Fibroblast of the aortic adventitia (primary cell): ENCODE data around the gene TSR3. TPM values are rescaled to one million over a fixed set of nuclear protein-coding genes. Genes with fewer than 3 reads are reported as not detected.

Experiments used
- DNase-seq: peaks from one replicate; pipeline ENCODE4 v3.0.0-alpha.2; 2010; ENCODE audit warnings: low read depth
- H3K4me3 ChIP-seq: 2 replicates; pipeline ENCODE4 v1.5.1; 2011; ENCODE audit warnings: low read depth, mild to moderate bottlenecking, control low read depth, low read length, moderate library complexity
- CTCF ChIP-seq: IDR thresholded peaks from 2 replicates; pipeline ENCODE4 v1.5.1; 2011; ENCODE audit warnings: mild to moderate bottlenecking, low read length, control low read depth, inconsistent platforms; ENCODE audit not compliant: insufficient read depth
- total RNA-seq: library from RNA; depleted of rRNA; stranded (reverse); fragments of >200 nt; gene quantifications from 2 replicates; pipeline ENCODE4 v1.2.3, GENCODE V29; 2012; ENCODE audit warnings: low replicate concordance

Gene TSR3
- total RNA-seq, 1 donor = 49.3 TPM

GRCh38 chr16:1367486-1368174 lies 16.0 kb upstream of the TSR3 start:
- no peak for TF ChIP-seq CTCF
- no peak overlapping the region for H3K4me3 ChIP-seq
- DNase-seq = no peak

GRCh38 chr16:1366712-1367299 lies 15.1 kb upstream of the TSR3 start:
- TF ChIP-seq CTCF = no peak
- no peak for DNase-seq
- no peak overlapping the region for H3K4me3 ChIP-seq

- no peak for TF ChIP-seq CTCF
- no peak overlapping the region for H3K4me3 ChIP-seq
- DNase-seq = no peak
Measured at GRCh38 chr16:1366060-1366711, 14.5 kb upstream of the TSR3 start.

- no peak for DNase-seq
- no peak for TF ChIP-seq CTCF
- no peak overlapping the region for H3K4me3 ChIP-seq
Measured at GRCh38 chr16:1364510-1364909, 12.8 kb upstream of the TSR3 start.

GRCh38 chr16:1363501-1364041 lies 11.9 kb upstream of the TSR3 start:
- H3K4me3 ChIP-seq = no peak overlapping the region
- peak; percentile 74 for TF ChIP-seq CTCF
- DNase-seq = peak; percentile 18

- no peak for DNase-seq
- H3K4me3 ChIP-seq = no peak overlapping the region
- TF ChIP-seq CTCF = no peak
Measured at GRCh38 chr16:1362807-1363206, 11.1 kb upstream of the TSR3 start.
